ENCODE measurements around the gene VDAC1. TPM values are rescaled to one million over a fixed set of nuclear protein-coding genes. Genes with fewer than 3 reads are reported as not detected.

The VDAC1 gene
- total and polyA plus RNA-seq, 2 of the 8 experiments (the other 6 are each of a cell fraction or from before 2014, with no cell fraction given) = 111 to 301 TPM

DNA sequence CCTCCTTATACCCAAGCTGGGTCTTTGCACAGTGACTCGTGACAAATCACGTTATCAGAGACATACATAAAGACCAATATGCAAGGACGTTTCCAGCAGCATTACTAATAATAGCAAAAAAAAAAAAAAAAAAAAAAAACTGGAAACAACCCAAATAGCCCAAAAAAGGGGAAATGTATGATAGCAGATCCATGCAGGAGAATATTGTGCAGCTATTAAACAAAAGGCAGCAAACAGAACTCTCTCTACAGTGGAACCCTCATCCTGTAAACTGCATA lies 74.0 kb downstream of the VDAC1 start (continued):
- TF ChIP-seq, protein P1, sequence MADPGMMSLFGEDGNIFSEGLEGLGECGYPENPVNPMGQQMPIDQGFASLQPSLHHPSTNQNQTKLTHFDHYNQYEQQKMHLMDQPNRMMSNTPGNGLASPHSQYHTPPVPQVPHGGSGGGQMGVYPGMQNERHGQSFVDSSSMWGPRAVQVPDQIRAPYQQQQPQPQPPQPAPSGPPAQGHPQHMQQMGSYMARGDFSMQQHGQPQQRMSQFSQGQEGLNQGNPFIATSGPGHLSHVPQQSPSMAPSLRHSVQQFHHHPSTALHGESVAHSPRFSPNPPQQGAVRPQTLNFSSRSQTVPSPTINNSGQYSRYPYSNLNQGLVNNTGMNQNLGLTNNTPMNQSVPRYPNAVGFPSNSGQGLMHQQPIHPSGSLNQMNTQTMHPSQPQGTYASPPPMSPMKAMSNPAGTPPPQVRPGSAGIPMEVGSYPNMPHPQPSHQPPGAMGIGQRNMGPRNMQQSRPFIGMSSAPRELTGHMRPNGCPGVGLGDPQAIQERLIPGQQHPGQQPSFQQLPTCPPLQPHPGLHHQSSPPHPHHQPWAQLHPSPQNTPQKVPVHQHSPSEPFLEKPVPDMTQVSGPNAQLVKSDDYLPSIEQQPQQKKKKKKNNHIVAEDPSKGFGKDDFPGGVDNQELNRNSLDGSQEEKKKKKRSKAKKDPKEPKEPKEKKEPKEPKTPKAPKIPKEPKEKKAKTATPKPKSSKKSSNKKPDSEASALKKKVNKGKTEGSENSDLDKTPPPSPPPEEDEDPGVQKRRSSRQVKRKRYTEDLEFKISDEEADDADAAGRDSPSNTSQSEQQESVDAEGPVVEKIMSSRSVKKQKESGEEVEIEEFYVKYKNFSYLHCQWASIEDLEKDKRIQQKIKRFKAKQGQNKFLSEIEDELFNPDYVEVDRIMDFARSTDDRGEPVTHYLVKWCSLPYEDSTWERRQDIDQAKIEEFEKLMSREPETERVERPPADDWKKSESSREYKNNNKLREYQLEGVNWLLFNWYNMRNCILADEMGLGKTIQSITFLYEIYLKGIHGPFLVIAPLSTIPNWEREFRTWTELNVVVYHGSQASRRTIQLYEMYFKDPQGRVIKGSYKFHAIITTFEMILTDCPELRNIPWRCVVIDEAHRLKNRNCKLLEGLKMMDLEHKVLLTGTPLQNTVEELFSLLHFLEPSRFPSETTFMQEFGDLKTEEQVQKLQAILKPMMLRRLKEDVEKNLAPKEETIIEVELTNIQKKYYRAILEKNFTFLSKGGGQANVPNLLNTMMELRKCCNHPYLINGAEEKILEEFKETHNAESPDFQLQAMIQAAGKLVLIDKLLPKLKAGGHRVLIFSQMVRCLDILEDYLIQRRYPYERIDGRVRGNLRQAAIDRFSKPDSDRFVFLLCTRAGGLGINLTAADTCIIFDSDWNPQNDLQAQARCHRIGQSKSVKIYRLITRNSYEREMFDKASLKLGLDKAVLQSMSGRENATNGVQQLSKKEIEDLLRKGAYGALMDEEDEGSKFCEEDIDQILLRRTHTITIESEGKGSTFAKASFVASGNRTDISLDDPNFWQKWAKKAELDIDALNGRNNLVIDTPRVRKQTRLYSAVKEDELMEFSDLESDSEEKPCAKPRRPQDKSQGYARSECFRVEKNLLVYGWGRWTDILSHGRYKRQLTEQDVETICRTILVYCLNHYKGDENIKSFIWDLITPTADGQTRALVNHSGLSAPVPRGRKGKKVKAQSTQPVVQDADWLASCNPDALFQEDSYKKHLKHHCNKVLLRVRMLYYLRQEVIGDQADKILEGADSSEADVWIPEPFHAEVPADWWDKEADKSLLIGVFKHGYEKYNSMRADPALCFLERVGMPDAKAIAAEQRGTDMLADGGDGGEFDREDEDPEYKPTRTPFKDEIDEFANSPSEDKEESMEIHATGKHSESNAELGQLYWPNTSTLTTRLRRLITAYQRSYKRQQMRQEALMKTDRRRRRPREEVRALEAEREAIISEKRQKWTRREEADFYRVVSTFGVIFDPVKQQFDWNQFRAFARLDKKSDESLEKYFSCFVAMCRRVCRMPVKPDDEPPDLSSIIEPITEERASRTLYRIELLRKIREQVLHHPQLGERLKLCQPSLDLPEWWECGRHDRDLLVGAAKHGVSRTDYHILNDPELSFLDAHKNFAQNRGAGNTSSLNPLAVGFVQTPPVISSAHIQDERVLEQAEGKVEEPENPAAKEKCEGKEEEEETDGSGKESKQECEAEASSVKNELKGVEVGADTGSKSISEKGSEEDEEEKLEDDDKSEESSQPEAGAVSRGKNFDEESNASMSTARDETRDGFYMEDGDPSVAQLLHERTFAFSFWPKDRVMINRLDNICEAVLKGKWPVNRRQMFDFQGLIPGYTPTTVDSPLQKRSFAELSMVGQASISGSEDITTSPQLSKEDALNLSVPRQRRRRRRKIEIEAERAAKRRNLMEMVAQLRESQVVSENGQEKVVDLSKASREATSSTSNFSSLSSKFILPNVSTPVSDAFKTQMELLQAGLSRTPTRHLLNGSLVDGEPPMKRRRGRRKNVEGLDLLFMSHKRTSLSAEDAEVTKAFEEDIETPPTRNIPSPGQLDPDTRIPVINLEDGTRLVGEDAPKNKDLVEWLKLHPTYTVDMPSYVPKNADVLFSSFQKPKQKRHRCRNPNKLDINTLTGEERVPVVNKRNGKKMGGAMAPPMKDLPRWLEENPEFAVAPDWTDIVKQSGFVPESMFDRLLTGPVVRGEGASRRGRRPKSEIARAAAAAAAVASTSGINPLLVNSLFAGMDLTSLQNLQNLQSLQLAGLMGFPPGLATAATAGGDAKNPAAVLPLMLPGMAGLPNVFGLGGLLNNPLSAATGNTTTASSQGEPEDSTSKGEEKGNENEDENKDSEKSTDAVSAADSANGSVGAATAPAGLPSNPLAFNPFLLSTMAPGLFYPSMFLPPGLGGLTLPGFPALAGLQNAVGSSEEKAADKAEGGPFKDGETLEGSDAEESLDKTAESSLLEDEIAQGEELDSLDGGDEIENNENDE (IDR thresholded peaks at IDR 0.05; ENCODE audit: insufficient replicate concordance, low read length) = no peak
- TF ChIP-seq JUN (IDR thresholded peaks at IDR 0.05; ENCODE audit: low read depth, low read length) (no peak), RXRA (IDR thresholded peaks at IDR 0.05; ENCODE audit: insufficient read depth, low read depth, low read length) (no peak), TAF1 (IDR thresholded peaks at IDR 0.05; ENCODE audit: low read depth, low read length) (no peak), POLR2AphosphoS5 (IDR thresholded peaks at IDR 0.05; ENCODE audit: low read depth, low read length) (no peak), RAD21 (IDR thresholded peaks at IDR 0.05 in 1 of 2, conservative IDR thresholded peaks at IDR 0.05 in 1 of 2; ENCODE audit: low read depth in 2 of 2, low read length in 2 of 2) (no peak), CEBPB (IDR thresholded peaks at IDR 0.05; ENCODE audit: low read depth, low read length) (no peak), TAF7 (optimal IDR thresholded peaks at IDR 0.05; ENCODE audit: borderline replicate concordance, low read depth, low read length) (no peak), SP2 (IDR thresholded peaks at IDR 0.05; ENCODE audit: low read length) (no peak)
- TF ChIP-seq, protein P2, sequence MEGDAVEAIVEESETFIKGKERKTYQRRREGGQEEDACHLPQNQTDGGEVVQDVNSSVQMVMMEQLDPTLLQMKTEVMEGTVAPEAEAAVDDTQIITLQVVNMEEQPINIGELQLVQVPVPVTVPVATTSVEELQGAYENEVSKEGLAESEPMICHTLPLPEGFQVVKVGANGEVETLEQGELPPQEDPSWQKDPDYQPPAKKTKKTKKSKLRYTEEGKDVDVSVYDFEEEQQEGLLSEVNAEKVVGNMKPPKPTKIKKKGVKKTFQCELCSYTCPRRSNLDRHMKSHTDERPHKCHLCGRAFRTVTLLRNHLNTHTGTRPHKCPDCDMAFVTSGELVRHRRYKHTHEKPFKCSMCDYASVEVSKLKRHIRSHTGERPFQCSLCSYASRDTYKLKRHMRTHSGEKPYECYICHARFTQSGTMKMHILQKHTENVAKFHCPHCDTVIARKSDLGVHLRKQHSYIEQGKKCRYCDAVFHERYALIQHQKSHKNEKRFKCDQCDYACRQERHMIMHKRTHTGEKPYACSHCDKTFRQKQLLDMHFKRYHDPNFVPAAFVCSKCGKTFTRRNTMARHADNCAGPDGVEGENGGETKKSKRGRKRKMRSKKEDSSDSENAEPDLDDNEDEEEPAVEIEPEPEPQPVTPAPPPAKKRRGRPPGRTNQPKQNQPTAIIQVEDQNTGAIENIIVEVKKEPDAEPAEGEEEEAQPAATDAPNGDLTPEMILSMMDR (IDR thresholded peaks at IDR 0.05; ENCODE audit: control extremely low read depth in 1 of 3, insufficient read depth in 1 of 3, low read depth in 1 of 3, low read length in 3 of 3) = no peak

Measured in H1 (cell line).